Neural crest cell (in vitro differentiated cells): ENCODE measurements around the gene CHFR. TPM values are rescaled to one million over a fixed set of nuclear protein-coding genes. Genes with fewer than 3 reads are reported as not detected.
"Not testable (repeated sequence)": the region's sequence is repeated elsewhere in the genome, so short reads cannot be mapped to it uniquely, and the experiment has no call there.

Experiments
- DNase-seq: peaks from one replicate; pipeline ENCODE4 v3.0.0; 2021; ENCODE audit warnings: low read depth, mixed read lengths, low spot score
- H3K27ac Mint-ChIP-seq: one replicate; pipeline ENCODE4 v1.8.0; 2021; ENCODE audit warnings: mild to moderate bottlenecking, mixed read lengths; ENCODE audit not compliant: unreplicated experiment
- H3K27me3 Mint-ChIP-seq: 2 replicates; pipeline ENCODE4 v1.8.0; 2021; ENCODE audit warnings: low read depth, mild to moderate bottlenecking, mixed read lengths
- H3K36me3 Mint-ChIP-seq: 2 replicates; pipeline ENCODE4 v1.8.0; 2021; ENCODE audit warnings: low read depth, mild to moderate bottlenecking, mixed read lengths
- H3K4me1 Mint-ChIP-seq: 2 replicates; pipeline ENCODE4 v1.8.0; 2021; ENCODE audit warnings: mixed read lengths
- H3K4me3 Mint-ChIP-seq: one replicate; pipeline ENCODE4 v1.8.0; 2021; ENCODE audit warnings: mild to moderate bottlenecking, mixed read lengths
- H3K9me3 Mint-ChIP-seq: 2 replicates; pipeline ENCODE4 v1.8.0; 2021; ENCODE audit warnings: mixed read lengths
- CTCF ChIP-seq: fragments of 200-600 bp; sonication (generic); conservative IDR thresholded peaks from 2 replicates; pipeline ENCODE4 v1.5.0; 2021; ENCODE audit warnings: antibody characterized with exemption, mild to moderate bottlenecking
- total RNA-seq: library from RNA; stranded (reverse); gene quantifications from 2 replicates; pipeline ENCODE4 v1.2.1, GENCODE V29; 2021

The CHFR gene
- total RNA-seq, 1 donor from 2014 or later = 39.9 TPM

GRCh38 chr12:132872073-132872855 lies 15.1 kb downstream of the CHFR start:
- Mint-ChIP-seq H3K4me1 (no peaks in the 10 kb centered on the region), H3K9me3 (no peaks in the 10 kb centered on the region), H3K4me3 (no peak overlapping the region), H3K36me3 (peaks cover 8% of the 10 kb centered on the region), H3K27me3 (no peaks in the 10 kb centered on the region), H3K27ac (peak overlapping the region; percentile 43)
- no peak for DNase-seq
- no peak for TF ChIP-seq CTCF

- no peaks in the 10 kb centered on the region for H3K9me3 Mint-ChIP-seq
- no peak for TF ChIP-seq CTCF
- H3K27ac Mint-ChIP-seq = no peak overlapping the region
- no peaks in the 10 kb centered on the region for H3K4me1 Mint-ChIP-seq
- no peak overlapping the region for H3K4me3 Mint-ChIP-seq
- no peak for DNase-seq
- H3K36me3 Mint-ChIP-seq = peaks cover 16% of the 10 kb centered on the region
- H3K27me3 Mint-ChIP-seq = no peaks in the 10 kb centered on the region
These were observed 17.9 kb downstream of the CHFR start for GRCh38 chr12:132869551-132869950.

GRCh38 chr12:132866251-132866828 lies 21.1 kb downstream of the CHFR start:
- DNase-seq = no peak
- Mint-ChIP-seq H3K36me3 (peaks cover 12% of the 10 kb centered on the region), H3K4me3 (no peak overlapping the region), H3K4me1 (no peaks in the 10 kb centered on the region), H3K27me3 (no peaks in the 10 kb centered on the region), H3K27ac (no peak overlapping the region), H3K9me3 (no peaks in the 10 kb centered on the region)
- no peak for TF ChIP-seq CTCF

GRCh38 chr12:132861558-132861957 lies 25.8 kb downstream of the CHFR start:
- no peak for TF ChIP-seq CTCF
- Mint-ChIP-seq H3K4me1 (no peaks in the 10 kb centered on the region), H3K4me3 (no peak overlapping the region), H3K27ac (no peak overlapping the region), H3K9me3 (no peaks in the 10 kb centered on the region), H3K36me3 (peaks cover 12% of the 10 kb centered on the region), H3K27me3 (no peaks in the 10 kb centered on the region)
- no peak for DNase-seq

- H3K4me3 Mint-ChIP-seq = no peak overlapping the region
- H3K4me1 Mint-ChIP-seq = no peaks in the 10 kb centered on the region
- H3K36me3 Mint-ChIP-seq = peaks cover 17% of the 10 kb centered on the region
- no peaks in the 10 kb centered on the region for H3K9me3 Mint-ChIP-seq
- no peak overlapping the region for H3K27ac Mint-ChIP-seq
- DNase-seq = no peak
- no peaks in the 10 kb centered on the region for H3K27me3 Mint-ChIP-seq
- TF ChIP-seq CTCF = no peak
These were observed 28.6 kb downstream of the CHFR start for GRCh38 chr12:132858718-132859266.

- not testable (repeated sequence) for DNase-seq, H3K4me1 Mint-ChIP-seq, H3K27me3 Mint-ChIP-seq, H3K9me3 Mint-ChIP-seq, H3K27ac Mint-ChIP-seq, H3K4me3 Mint-ChIP-seq
- peaks cover 17% of the 10 kb centered on the region for H3K36me3 Mint-ChIP-seq
These were observed 30.4 kb downstream of the CHFR start for GRCh38 chr12:132857019-132857418.
